GM19023 (cell line): ENCODE results near the gene RTP2.
"Not testable (repeated sequence)": the region's sequence is repeated elsewhere in the genome, so short reads cannot be mapped to it uniquely, and the experiment has no call there.

ENCODE experiments used
- ATAC-seq: cut with Tn5 transposase; IDR thresholded peaks from one replicate; pipeline ENCODE4 v1.9.1; 2021; ENCODE audit warnings: mild to moderate bottlenecking, moderate library complexity; ENCODE audit not compliant: unreplicated experiment

RTP2 gene

DNA sequence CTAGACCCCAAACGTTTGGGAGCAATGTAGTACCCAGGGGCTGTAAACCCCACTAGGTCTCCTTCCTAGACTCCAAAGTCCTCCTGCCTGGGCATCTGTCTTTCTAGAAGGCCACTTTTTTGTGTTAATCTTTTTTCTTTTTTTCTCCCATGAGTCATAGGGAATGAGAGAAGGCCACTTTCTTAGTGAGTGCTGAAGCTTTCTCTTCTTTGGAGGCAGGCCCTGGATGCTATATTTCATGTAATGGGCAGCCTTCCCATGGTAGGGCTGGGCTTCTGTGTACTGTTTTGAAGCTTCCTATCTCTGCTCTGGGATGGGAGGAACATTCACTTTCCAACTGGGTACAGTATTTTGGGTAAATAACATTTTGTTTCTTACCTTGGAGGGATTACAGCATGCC lies 15.2 kb upstream of the RTP2 start:
- no peak for ATAC-seq

DNA sequence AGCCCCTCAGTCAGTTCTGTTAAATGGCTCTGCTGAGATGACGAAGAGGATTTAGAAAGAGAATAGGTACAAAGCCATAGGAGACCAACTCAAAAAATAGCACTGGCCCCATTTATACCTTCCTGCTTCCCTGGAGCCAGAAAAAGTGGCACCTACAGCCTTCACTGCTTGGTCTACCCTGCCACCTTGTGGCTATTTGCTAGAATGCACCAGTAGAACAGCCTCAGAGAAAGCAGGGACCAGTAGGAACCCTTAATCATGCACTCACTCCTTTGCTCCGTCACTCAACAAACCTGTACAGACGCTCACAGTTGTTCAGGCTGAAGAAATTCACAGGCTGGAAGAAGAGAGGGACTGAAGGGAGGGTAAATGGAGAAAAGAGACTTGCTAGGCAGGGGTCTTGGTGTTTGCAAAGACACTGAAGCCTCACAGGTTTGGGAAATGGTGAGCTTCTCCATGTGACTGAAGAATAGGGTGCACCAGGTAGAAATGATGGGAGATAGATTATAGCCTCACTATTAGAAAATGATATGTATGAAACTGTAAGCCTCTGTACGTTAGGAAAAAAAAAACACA lies 12.1 kb upstream of the RTP2 start:
- peak; percentile 88 for ATAC-seq

DNA sequence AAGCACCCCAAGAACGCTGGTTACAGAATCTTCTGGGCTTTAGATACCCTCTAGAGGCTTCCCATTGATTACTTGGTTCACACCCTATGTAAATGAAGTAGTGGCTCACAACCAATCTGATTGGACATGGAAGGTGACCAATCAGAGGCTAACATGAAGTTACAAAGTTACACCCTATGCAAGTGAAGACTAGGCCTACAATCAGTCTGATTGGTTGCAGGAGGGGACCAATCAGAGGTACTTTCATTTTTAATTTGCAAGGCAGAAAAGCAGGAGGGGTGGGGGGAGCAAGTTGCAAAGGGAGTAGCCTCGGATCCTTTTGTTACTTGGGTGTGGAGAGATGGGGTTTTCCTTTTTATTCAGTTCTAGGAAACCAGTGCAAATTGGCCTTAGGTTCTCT lies 11.1 kb upstream of the RTP2 start:
- ATAC-seq: no peak

DNA sequence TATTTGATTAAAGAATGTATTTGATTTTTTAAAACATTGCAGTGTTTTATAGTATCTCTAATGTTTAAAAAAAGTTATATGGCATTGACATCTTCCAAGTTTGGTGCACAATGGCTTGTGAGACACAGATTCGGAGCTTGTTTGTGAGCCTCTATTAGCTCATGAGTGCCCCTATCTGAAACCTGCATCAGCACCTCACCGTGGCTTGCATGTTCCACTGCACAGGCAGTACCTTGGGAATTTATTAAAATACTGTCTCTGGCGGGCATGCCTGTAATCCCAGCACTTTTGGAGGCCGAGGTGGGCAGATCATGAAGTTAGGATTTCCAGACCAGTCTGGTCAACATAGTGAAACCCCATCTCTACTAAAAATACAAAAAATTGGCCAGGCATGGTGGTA lies 6.8 kb upstream of the RTP2 start:
- no peak for ATAC-seq

DNA sequence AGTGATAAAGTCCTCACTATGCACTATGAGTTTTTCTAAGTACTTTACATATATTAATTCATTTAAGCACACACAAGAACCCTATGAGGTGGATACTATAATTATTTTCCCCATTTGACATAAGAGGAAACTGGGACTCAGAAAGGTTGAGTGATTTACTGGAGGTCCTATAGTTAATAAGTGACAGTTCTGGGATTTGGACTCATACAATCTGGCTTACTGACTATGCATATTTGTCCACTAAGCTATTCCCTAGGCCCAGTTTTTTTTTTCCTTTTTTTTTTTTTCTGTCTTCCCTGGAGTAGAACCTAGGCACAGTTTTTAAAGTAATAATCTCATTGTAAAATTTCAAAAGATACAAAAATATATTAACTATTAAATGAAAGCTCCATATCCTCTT lies 6.3 kb upstream of the RTP2 start:
- ATAC-seq: no peak

DNA sequence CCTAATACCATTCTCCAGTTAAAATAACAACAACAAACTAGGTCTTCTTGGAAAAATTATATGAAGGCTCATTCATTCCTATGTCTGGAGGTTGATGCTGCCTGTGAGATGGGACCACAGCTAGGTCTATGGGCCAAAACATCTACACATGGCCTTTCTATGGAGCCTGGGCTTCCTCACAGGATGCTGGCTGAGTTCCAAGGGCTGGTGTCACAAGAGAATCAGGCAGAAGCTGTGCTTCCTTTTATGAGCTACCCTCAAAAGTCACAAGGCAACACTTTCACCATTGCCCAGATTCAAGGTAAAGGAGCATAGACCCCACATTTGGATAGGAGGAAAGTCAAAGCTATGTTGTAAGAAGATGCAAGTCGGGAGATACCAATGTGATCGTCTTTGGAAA lies 4.6 kb upstream of the RTP2 start:
- ATAC-seq: no peak

DNA sequence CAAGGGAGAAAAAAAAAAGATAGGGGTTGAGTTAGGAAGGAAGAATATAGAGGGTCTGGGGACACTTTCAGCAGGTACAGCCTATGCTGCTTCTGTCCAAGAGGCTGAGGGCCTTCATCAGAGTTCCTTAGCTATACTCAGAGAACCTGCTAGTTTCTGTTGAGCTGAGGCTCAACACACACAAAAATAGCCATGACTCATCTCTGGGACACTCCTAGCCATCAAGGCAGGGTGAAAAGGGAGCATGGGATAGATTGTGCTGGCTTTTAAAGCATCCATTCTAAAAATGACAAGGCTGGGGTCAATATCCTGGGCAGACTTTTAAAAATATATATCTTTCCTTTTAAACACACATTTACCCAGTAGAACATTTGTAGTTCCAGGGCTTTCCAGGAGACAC lies 2.8 kb upstream of the RTP2 start:
- ATAC-seq: no peak

DNA sequence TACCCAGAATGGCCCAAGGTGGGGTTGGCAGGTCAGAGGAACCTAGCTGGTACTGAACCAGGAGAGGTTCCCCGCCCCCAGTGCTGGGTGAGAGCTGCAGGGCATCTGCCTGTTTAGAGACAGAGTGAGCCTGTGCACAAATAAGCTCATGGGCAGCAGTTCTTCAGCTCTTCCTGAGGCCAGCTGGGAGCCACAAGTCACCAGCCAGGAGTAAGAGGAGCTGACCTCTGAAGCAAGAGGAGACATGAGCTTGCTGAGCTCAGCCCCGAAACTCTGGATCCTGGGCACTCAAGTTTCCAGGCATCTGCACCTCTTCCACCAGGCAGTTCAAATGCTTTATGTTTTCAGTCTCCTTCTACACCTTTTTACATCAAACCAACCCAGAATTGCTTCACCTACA lies 2.1 kb downstream of the RTP2 start:
- no peak for ATAC-seq

DNA sequence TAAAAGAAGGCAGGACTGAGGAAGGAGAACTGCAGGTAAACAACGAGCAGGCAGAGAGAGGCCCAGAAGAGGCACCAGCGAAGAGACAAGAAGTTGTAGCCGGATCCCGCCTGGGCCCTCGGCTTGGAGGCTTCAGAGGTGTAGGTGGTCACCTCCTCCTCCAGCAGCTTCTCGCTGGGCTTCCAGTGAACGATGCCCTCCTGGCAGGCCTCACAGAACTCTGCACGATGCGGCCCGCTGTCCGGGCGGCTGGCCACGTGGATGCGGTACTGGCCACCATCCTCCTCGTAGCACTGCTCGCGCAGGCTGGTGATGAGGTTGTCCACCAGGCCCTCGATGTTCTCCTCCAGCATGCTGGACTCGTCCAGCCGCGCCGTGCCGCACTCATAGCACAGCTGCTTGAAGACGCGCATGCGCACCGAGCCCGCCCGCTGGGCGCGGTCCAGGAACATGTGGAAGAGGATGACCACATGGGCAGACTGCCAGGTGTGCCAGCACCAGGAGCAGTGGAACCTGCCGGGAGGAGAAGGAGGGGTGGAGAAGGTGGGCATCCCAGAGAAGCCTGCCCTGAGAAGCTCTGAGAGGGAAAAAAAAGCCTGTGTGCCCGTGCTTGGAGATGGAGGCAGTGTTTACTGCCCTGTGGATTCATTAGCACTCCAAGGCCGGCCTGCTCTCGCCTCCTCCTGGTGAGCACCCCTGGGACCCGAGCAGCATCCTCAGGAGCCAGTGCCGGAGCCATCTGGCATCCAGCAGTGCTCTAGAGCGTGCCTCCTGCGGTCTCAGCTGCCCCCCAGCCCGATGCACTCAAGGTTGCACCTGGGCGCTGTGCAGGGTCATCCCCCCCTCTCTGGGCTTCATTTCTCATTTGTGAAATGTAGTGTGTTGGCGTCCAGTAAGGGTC lies 3.6 kb downstream of the RTP2 start:
- no peak for ATAC-seq

DNA sequence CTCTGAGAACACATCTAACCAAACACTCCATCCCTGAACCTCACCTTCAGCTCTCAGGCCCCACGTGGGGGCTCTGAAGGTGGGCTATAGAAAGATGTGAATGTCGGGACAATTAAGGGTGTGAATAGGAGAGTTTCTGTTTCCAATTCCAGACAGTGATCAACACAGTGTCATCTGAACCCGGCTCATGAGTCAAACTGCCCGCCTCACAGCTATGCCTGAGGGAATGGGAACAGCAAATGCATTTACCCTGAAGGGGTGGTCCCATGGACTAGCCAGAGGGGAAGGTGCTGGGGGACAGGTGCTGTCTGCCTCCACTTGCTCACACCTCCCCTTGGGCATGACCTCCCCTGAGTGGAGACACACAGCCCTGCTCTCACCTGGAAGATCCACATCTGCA lies 6.3 kb downstream of the RTP2 start:
- no peak for ATAC-seq

DNA sequence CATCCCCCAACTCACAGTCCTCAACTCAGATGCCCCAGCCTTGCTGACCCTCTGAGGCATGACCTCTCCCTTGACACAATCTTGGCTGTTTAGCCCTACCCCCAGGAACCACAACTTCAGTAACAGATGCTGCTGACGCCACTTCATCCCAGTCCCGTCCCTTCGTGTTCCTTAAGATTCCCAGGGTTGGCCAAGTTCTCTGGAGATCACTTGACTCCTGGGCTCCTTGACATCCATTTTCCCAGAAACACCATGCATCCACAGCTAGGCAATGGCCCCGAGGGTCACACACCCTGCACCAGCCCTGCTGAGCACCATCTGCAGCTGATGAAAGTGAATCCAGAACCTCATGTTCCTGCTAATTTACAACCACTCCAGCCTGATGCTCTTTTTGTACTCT lies 6.9 kb downstream of the RTP2 start:
- ATAC-seq: no peak

DNA sequence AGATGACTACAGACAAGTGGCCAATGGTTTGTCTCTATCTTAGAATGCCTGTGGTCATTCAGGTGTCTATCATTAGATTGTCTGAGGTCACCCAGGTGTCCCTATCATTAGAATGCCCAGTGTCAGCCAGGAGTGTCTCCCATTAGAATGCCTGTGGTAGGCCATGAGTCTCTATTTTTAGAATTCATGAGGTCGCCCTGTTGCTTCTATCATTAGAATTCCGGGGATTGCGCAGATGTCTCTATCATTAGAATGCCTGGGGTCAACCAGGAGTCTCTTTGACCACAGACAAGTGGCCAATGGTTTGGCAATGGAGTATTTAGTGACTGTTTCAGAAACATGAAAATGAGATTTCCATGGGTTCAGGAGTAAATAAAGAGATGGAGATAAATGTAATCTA lies 7.6 kb downstream of the RTP2 start:
- ATAC-seq: no peak

DNA sequence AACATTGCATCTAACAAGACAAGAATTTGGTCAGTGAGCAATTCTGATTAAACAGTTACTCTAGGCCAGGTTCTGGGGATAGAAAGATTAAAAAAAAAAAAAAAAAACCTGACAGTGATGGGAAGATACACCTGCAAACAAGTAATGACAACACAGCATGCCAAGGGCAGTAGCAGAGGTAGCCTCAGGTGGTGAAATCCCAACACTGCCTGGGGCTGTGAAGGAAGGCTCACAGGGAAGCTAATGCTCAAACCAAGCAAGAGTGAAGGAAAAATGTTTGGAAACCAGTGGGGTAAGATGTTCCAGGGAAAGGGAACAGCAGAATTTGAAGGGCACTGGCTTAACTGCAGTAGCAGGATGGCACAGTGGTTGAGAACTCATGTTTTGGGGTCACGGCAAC lies 8.9 kb downstream of the RTP2 start:
- ATAC-seq: no peak

DNA sequence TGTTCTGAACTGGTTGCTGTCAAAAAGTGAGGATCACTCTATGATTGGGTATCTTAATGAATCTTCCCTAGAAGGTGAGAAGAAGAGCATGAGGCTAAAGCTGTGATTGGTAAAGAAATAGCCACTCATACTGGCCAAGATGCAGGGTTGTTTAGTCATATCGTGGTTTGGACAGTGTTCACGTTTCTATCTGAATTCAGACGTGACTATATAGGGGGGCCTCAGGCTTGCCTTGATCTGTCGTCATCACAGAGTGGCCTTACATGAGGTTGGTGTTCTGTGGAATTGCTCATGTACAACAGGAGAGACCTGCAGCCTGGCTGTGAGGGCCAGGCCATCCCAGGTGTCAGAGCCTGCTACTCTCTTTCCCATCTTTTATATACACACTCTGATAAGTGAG lies 12.4 kb downstream of the RTP2 start:
- no peak for ATAC-seq

DNA sequence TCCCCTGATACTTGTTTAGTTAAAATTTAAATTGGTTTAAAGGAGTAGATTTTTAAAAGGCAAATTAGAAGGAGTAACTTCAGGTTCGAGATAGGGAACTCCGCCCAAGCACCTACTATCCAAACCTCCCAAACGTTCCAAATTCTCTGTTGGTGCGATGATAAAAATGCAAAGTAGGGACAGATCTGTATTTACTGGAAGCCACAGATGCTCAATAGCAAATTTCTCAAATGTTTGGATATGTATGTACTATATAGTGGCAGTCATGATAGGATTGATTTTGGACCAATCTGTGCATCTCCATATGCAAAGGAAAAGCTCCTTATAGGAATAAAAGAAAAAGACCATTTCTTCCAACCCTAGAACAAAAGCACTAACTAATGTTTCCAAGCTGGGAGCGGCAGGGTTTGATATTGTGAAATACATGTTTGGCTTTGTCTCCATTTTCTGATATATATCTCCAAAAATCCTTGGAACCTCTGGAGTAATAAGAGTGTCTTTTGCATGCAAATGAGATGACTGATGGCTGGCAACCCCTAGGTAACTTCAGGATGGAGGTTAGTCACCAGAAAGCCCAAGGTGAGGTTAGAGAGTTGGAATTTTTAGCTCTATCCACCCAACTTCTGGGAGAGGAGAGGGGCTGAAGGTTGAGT lies 15.6 kb downstream of the RTP2 start:
- ATAC-seq: no peak

DNA sequence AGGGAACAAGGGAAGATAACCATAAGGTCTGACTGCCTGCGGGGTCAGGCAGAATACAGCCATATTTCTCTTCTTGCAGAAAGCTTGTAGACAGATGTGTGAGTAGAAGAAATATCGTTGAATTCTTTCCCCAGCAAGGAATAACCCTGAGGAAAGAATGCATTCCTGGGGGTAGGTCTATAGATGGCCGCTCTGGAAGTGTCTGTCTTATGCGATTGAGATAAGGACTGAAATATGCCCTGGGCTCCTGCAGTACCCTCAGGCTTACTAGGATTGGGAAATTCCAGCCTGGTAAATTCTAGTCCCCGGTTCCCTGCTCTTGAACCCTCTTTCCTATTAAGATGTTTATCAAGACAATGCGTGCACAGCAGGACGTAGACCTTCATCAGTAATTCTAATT lies 16.4 kb downstream of the RTP2 start:
- ATAC-seq: no peak

DNA sequence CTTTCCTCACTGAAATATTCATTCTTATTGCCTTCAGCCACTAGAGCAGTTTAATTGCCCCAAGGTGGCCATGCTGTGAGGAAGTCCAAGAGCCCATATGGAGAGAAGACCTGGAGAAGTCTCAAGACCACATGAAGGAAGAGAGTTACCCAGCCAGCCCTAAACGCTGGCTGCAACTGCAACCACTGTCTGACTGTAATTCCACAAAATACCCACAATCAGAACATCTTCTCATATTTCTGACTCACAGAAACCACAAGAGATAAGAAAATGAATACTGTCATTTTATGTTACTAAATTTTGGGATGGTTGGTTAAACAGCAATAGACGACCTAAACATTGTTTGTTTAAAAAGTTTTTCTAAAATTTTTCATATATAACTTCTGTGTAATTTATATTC lies 17.5 kb downstream of the RTP2 start:
- ATAC-seq: no peak

DNA sequence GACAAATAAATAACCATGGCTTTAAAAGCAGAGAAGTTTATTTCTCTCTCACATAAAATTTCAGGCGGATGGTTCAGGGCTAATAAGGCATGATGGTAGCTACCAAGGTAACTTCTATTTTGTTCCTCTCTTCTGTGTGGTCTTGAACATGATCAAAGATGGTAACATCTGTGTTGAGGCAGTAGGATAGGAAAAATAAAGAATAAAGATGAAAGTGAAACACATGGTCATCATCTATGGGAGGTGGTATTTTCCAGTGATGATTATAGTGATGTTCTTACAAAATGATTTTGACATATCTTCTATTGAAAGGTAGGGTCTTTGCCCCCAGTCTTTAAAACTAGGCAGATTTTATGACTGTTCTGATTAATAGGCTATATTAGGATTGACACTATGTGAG lies 17.9 kb downstream of the RTP2 start:
- ATAC-seq: no peak

DNA sequence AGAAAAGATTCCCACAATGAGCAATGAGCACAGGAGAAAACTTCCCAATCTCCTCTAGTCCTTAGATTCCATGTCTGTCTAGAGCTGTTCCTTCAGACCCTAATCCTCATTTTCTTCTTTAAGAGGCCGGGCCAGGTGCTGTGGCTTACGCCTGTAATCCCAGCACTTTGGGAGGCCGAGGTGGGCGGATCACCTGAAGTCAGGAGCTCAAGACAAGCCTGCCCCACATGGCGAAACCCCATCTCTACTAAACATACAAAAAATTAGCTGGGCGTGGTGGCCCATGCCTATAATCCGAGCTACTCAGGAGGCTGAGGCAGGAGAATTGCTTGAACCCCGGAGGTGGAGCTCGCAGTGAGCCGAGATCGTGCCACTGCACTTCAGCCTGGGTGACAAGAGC lies 20.6 kb downstream of the RTP2 start:
- not testable (repeated sequence) for ATAC-seq

DNA sequence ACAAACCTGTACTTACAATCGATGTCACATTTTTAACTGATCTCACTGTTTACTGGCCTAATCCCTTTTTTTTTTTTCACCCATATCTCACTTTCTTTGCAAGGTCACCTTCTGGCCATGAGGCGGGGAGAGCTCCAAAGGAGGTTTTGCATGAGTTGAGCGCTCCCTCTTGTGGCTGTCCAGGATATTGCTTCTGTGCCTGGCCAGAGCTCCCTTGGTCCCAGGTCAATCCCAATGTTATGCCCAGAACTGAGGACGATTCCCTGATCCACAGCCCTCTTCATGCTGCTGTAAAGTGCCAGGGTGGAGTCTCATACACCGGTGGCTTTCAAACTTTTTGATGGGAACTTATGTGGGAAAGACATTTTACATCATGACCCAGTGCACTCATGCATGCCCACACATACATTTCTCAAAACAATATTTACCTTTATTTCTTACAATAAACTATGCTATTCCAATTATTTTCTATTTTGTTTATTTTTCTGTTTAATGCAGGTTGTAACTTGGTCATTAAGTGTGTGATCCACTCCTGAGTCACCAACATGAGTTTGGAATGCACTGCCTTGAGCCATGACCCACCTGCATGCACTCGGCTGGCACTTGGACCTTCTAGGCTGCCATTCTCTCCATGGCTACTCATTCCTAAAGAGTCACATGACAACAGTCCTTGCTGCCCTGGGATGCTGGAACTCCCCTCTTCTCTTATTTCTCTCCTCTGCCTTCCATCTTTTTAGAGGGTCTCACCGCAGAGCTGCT lies 22.5 kb downstream of the RTP2 start:
- ATAC-seq: no peak

DNA sequence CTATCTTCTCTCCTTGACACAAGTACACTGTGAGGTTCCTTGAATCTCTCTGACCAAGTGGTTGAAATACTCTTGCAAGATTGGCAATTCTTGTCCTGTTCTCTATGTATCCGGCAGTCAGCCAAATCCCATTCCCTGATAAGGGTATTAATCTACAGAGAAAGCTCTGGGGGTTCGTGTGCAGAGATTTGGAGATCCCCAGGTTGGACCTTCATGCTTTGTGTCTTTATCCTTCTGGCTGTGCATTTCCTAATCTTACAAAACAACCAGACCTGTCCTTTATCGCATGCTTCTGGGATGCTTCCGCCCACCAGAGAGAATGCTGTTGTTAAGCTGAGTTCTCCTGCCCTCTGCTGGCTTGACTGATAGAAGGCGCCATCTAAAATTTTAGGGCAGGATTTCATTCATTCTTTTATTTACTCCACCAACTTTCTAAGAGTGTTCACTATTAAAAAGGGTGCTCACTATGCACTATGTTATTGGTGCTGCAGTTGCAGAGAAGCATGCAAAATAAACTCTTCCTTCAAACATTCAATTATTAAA lies 23.6 kb downstream of the RTP2 start:
- ATAC-seq: no peak
